Common myeloid progenitor, CD34-positive (primary cell): ENCODE data around the gene GPR37L1.

Experiments used
- CTCF ChIA-PET: fragments of 350-600 bp; sonication (Branson Sonifier 250); formaldehyde crosslinking; loops from one replicate; lab custom pipeline; 2021; ENCODE audit warnings: antibody characterized with exemption; lab: Charles Lee
- POLR2A ChIA-PET: fragments of 350-600 bp; sonication (Branson Sonifier 250); formaldehyde crosslinking; loops from one replicate; lab custom pipeline; 2021; ENCODE audit warnings: antibody characterized with exemption; lab: Charles Lee
- DNase-seq, 3 donors: peaks; one replicate each; pipeline versions ENCODE4 v3.0.0 to v3.0.0-alpha.2; 2013
- H3K27ac ChIP-seq, 2 experiments: 1 replicate in 1 of 2; 2 replicates in 1 of 2; pipeline ENCODE4 v1.7.0; 2013; ENCODE audit warnings: inconsistent platforms in 2 of 2, low read length in 2 of 2, mild to moderate bottlenecking in 2 of 2, low read depth in 1 of 2, moderate library complexity in 1 of 2; ENCODE audit not compliant: severe bottlenecking in 2 of 2, insufficient read depth in 1 of 2, poor library complexity in 1 of 2
- H3K27me3 ChIP-seq, 5 experiments: replicated peaks in 2 of 5; 1 replicate in 3 of 5; 2 replicates in 2 of 5; pipeline versions ENCODE4 v1.6.1 to v1.7.0; 2013; ENCODE audit warnings: low read length in 4 of 5, mild to moderate bottlenecking in 2 of 5, moderate library complexity in 2 of 5, inconsistent platforms in 1 of 5; ENCODE audit not compliant: insufficient read depth in 5 of 5, control insufficient read depth in 4 of 5
- H3K36me3 ChIP-seq, 4 experiments: 1 replicate in 2 of 4; 2 replicates in 2 of 4; pipeline versions ENCODE4 v1.6.1 to v1.7.0; 2013; ENCODE audit warnings: low read length in 3 of 4, control low read depth in 1 of 4, mild to moderate bottlenecking in 1 of 4; ENCODE audit not compliant: control insufficient read depth in 4 of 4, insufficient read depth in 4 of 4
- H3K4me1 ChIP-seq, 4 experiments: 1 replicate in 3 of 4; 2 replicates in 1 of 4; pipeline versions ENCODE4 v1.6.1 to v1.7.1; 2013; ENCODE audit warnings: low read length in 3 of 4, mild to moderate bottlenecking in 3 of 4, control low read depth in 1 of 4, inconsistent platforms in 1 of 4, moderate library complexity in 1 of 4; ENCODE audit not compliant: control insufficient read depth in 4 of 4, insufficient read depth in 4 of 4; ENCODE audit errors: control extremely low read depth in 1 of 4
- H3K4me3 ChIP-seq, 7 experiments: 1 replicate in 4 of 7; 2 replicates in 3 of 7; pipeline versions ENCODE4 v1.5.1 to v1.7.0; 2013; ENCODE audit warnings: mild to moderate bottlenecking in 7 of 7, low read length in 6 of 7, moderate library complexity in 6 of 7, inconsistent platforms in 2 of 7, low read depth in 2 of 7, control low read depth in 1 of 7; ENCODE audit not compliant: insufficient read depth in 4 of 7, control insufficient read depth in 1 of 7; ENCODE audit errors: extremely low read depth in 1 of 7
- H3K9me3 ChIP-seq, 5 experiments: 1 replicate in 4 of 5; 2 replicates in 1 of 5; pipeline versions ENCODE4 v1.6.1 to v1.7.1; 2013; ENCODE audit warnings: low read length in 4 of 5, mild to moderate bottlenecking in 2 of 5, inconsistent platforms in 1 of 5, low read depth in 1 of 5, moderate library complexity in 1 of 5; ENCODE audit not compliant: control insufficient read depth in 4 of 5, insufficient read depth in 2 of 5; ENCODE audit errors: control extremely low read depth in 1 of 5
- WGBS: methylation state at CpG from one replicate; pipeline ENCODE4 v1.1.5; 2013; ENCODE audit not compliant: insufficient coverage; 5-methylcytosine and 5-hydroxymethylcytosine counted together

GPR37L1 gene

GRCh38 chr1:202167708-202168415 is 45.1 kb downstream of the GPR37L1 start:
- H3K4me1 ChIP-seq, result peaks cover 3 to 63% (median 51%) of the 10 kb centered on the region in 4 experiments
- H3K9me3 ChIP-seq, result no peaks in the 10 kb centered on the region
- H3K36me3 ChIP-seq, result no peaks in the 10 kb centered on the region
- no peaks in the 10 kb centered on the region for H3K27me3 ChIP-seq
- WGBS, result 76% methylated on average over 15 of the region's 18 CpGs
- CTCF ChIA-PET, result interaction anchor here (1.0 kb wide), 1 partner anchor 22 kb away, joined by 4 read pairs; no protein-coding TSS in a partner anchor
- POLR2A ChIA-PET, result no interaction called here
- no peak for DNase-seq
- no peak overlapping the region for H3K4me3 ChIP-seq
- H3K27ac ChIP-seq, result no peak overlapping the region

GRCh38 chr1:202168861-202169260 is 46.1 kb downstream of the GPR37L1 start:
- peaks cover 3 to 53% (median 41%) of the 10 kb centered on the region in 4 experiments for H3K4me1 ChIP-seq
- 92% methylated on average over 7 of the region's 7 CpGs for WGBS
- POLR2A ChIA-PET, result no interaction called here
- H3K36me3 ChIP-seq, result no peaks in the 10 kb centered on the region
- CTCF ChIA-PET, result interaction anchor here (0.6 to 2.8 kb wide), 2 partner anchors 8 to 25 kb away, joined by 3 to 13 read pairs; partner anchors contain the start of genes LGR6 and PTPN7
- H3K9me3 ChIP-seq, result no peaks in the 10 kb centered on the region
- no peak overlapping the region for H3K4me3 ChIP-seq
- DNase-seq, result no peak
- H3K27ac ChIP-seq, result no peak overlapping the region
- no peaks in the 10 kb centered on the region for H3K27me3 ChIP-seq

GRCh38 chr1:202170726-202171125 is 48.0 kb downstream of the GPR37L1 start:
- POLR2A ChIA-PET, result no interaction called here
- DNase-seq, result no peak
- no peaks in the 10 kb centered on the region for H3K27me3 ChIP-seq
- H3K4me1 ChIP-seq, result peaks cover 3 to 34% (median 23%) of the 10 kb centered on the region in 4 experiments
- H3K27ac ChIP-seq, result no peak overlapping the region
- 79% methylated on average over 6 of the region's 6 CpGs for WGBS
- H3K4me3 ChIP-seq, result no peak overlapping the region
- no peaks in the 10 kb centered on the region for H3K9me3 ChIP-seq
- no peaks in the 10 kb centered on the region for H3K36me3 ChIP-seq
- CTCF ChIA-PET, result interaction anchor here (0.9 to 2.8 kb wide), 4 partner anchors 10 to 160 kb away, joined by 3 to 13 read pairs (median 6); partner anchors contain the start of genes ELF3 and PTPN7

- Histone ChIP-seq H3K9me3 (no peaks in the 10 kb centered on the region), H3K27ac (no peak overlapping the region), H3K36me3 (no peaks in the 10 kb centered on the region), H3K4me1 (peaks cover 2 to 27% (median 15%) of the 10 kb centered on the region in 4 experiments), H3K27me3 (no peaks in the 10 kb centered on the region), H3K4me3 (no peak overlapping the region)
- WGBS, result over 99% methylated on average over 11 of the region's 11 CpGs
- DNase-seq, result no peak
- CTCF ChIA-PET, result interaction anchor here (1.2 to 2.8 kb wide), 3 partner anchors 9 to 16 kb away, joined by 4 to 13 read pairs (median 9); partner anchors contain the start of gene PTPN7
- POLR2A ChIA-PET, result interaction anchor here (0.7 kb wide), 1 partner anchor 10 kb away, joined by 3 read pairs; no protein-coding TSS in a partner anchor
Measured at GRCh38 chr1:202171292-202172014, 48.7 kb downstream of the GPR37L1 start.

- peaks cover 0 to 22% (median 12%) of the 10 kb centered on the region in 4 experiments for H3K4me1 ChIP-seq
- H3K9me3 ChIP-seq, result no peaks in the 10 kb centered on the region
- ChIA-PET POLR2A (interaction anchor here (0.7 kb wide), 1 partner anchor 11 kb away, joined by 3 read pairs; no protein-coding TSS in a partner anchor), CTCF (interaction anchor here (1.2 to 2.6 kb wide), 2 partner anchors 8 to 17 kb away, joined by 4 to 9 read pairs; no protein-coding TSS in a partner anchor)
- H3K36me3 ChIP-seq, result no peaks in the 10 kb centered on the region
- H3K4me3 ChIP-seq, result no peak overlapping the region
- DNase-seq, result peak in 2 of 3 donors; percentile 43 to 54
- 96% methylated on average over 5 of the region's 5 CpGs for WGBS
- no peaks in the 10 kb centered on the region for H3K27me3 ChIP-seq
- H3K27ac ChIP-seq, result no peak overlapping the region
Measured at GRCh38 chr1:202172015-202172355, 49.3 kb downstream of the GPR37L1 start.

GRCh38 chr1:202173993-202174392 is 51.3 kb downstream of the GPR37L1 start:
- no peaks in the 10 kb centered on the region for H3K9me3 ChIP-seq
- H3K4me1 ChIP-seq, result peaks cover 0 to 10% (median 1%) of the 10 kb centered on the region in 4 experiments
- H3K36me3 ChIP-seq, result no peaks in the 10 kb centered on the region
- no peak for DNase-seq
- H3K4me3 ChIP-seq, result no peak overlapping the region
- H3K27me3 ChIP-seq, result no peaks in the 10 kb centered on the region
- WGBS, result 92% methylated on average over 7 of the region's 7 CpGs
- CTCF ChIA-PET, result interaction anchor here (0.9 to 4.4 kb wide), 11 partner anchors 8 to 155 kb away, joined by 3 to 32 read pairs (median 3); partner anchors contain the start of gene PTPN7
- no peak overlapping the region for H3K27ac ChIP-seq
- POLR2A ChIA-PET, result no interaction called here
